GM12874 (cell line): ENCODE data around the gene ATP8B3.

ENCODE experiments used
- TF ChIP-seq, protein P1 (sequence below): IDR thresholded peaks from 2 replicates; pipeline ENCODE4 v1.5.1; 2011; ENCODE audit warnings: low read depth, mild to moderate bottlenecking, control low read depth, low read length, moderate library complexity; ENCODE audit not compliant: insufficient read depth

The ATP8B3 gene

DNA sequence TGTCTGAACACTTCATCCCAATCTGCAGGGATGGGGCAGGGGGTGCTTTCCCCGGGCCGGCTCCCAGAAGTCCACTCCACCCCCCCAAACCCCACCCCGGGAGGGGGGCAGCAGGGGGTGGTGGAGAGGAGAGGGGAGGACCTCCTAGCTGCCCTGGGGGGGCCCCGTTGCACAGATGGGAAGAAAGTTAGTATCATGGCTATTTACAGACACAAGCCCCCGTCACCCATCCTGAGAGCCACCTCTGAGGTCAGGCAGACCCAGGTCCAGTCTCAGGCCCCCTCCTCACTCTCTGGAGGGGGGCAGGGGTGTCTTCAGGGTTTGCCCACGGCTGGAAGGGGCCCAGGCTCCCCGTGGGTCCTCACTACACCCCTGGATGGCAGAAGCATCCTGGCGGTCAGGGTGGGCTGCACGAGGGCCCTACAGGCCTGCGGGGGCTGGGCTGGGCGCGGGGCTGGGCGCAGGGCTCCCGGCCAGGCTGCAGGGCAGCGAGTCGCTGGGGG is 42.0 kb upstream of the ATP8B3 start:
- TF ChIP-seq, protein P1, sequence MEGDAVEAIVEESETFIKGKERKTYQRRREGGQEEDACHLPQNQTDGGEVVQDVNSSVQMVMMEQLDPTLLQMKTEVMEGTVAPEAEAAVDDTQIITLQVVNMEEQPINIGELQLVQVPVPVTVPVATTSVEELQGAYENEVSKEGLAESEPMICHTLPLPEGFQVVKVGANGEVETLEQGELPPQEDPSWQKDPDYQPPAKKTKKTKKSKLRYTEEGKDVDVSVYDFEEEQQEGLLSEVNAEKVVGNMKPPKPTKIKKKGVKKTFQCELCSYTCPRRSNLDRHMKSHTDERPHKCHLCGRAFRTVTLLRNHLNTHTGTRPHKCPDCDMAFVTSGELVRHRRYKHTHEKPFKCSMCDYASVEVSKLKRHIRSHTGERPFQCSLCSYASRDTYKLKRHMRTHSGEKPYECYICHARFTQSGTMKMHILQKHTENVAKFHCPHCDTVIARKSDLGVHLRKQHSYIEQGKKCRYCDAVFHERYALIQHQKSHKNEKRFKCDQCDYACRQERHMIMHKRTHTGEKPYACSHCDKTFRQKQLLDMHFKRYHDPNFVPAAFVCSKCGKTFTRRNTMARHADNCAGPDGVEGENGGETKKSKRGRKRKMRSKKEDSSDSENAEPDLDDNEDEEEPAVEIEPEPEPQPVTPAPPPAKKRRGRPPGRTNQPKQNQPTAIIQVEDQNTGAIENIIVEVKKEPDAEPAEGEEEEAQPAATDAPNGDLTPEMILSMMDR, result no peak

DNA sequence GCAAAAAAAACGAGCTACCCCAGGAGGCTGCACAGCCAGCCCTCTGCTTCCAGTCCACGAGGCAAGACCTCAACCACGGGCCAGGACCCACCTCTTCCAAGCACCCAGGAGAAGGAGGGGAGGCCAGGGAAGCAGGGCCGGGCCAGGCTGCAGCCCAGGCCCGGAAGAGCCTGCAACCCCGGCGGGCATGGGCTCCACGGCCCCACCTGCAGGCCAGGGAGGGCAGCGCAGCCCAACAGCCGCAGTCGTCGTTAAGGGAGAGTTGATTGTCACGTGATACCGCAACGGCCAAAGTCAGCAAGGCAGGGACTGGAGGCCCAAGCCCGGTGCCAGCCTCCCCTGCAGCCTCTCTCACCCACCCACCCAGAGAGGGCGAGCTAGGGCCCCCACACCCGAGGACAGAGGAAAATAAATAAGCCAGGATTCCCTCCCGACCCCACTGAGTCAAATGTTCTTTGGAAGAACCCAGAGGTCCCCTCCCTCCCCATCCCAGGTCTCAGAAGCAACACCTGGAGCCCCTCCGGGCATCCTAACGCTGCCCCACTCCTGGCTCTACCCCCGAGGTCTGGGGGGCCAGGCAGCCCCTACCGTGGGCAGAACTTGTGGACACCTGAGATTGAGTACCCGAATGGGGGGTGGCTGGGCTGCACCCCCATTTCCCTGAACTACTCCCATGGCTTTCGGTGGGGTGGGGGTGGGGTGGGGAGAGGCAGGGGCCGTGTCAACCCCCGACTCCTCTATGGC is 41.4 kb upstream of the ATP8B3 start:
- TF ChIP-seq, protein P1, result peak; percentile 98

DNA sequence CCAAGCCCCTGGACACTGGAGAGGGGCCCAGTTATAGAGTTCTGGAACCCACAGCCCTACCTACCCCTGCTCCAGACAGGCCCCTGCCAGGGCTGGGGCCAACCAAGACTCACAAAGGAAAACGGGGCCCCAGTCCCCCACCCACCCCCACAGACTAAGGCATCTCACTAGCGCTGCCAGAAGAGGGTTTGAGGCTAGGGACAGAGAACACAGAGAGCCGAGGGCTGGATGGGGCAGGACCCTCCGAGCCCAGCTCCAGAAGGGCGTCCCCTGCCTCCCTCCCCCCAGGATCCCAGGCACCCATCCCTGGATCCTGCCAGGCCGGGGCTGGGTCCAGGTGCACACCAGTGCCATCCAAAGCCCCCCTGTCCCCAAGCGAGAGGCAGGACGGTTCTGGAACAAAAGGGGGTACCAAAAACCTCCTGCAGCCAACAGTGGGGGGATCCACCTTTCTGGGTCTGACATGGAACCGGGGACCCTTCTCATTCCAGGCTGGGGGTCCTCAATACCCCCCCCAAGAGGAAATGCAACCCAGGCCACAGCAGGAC is 40.6 kb upstream of the ATP8B3 start:
- TF ChIP-seq, protein P1, result no peak

DNA sequence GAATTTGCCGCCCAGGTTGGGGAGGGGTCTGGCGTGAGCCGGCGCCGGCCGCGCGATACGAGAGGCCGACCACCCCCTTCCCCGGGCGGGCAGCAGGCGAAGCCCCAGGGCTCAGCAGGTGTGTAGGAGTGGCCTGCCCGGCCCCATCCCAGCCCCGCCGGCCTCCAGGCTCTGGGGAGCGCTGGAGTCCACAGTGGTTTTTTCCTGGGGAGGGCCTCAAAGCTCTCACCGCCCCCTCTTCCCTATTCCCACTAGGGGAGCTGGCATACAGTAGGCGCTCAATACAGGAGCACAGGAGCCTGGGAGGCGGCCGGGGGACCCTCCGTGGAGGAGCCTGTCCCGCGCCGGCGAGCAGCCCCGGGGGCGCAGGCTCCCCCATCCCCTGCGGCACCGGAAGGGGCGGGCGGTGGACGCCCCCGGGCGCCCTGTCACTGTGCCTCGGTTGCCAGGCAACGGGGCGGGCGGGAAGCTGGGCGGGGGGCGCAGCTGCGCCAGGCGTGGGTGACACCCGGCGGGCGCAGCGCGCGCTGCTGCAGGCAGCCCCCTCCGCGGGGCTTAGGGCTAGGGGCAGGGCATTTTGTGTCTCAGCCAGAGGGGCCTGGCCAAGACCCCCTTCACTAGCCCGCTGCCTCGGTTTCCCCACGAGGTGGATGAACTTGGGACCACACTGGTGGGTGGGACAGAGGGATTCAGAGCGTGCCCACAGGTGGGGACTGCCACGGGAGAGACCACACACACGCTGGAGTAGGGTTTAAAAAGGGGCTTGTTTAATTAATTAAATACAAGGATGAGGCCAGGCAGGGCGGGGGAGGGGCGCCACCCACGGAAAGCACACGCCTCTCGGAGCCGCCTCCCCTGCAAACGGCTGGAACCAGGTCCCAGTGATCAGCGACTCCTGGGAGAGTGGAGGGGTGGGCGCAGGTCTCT is 39.8 kb upstream of the ATP8B3 start:
- TF ChIP-seq, protein P1, result no peak

DNA sequence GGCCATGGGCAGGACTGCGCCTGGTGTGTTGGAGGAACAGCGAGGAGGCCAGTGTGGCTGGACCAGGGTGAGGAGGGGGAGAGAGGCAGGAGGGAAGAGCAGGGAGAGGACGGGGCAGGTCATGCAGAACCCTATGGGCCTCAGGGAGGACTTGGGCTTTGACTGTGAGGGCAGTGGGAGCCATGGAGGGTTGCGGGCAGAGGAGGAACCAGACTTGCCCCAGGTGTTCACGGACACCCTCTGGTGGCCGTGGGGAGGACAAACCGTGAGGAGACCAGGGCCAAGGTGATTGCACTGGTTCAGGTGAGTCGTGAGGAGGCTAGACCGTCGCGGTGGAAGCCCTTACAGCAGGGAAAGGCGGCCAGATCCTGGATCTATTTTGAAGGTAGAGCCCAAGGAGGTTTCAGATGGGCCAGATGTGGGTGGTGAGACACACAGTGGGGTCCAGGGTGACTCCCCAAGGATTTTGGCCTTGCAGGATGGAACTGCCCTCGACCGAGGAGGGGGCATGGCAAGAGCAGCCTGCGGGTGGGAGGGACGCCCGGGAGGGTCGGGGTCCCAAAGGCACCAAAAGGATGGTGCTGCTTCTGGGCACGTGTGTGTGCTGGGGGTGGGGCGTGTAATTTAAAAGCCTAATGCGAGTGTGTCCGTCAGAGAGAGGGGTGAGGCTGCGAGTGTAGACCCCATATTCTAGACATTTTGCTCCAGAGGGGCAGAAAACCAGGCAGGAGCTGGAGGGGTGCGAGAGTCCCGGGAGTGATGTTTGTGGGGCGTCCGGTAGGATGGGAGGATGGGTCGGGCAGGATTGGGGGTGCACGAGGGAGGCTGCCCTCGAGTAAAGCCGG is 39.0 kb upstream of the ATP8B3 start:
- TF ChIP-seq, protein P1, result peak; percentile 23; the same call in 1 of the 2 replicates

DNA sequence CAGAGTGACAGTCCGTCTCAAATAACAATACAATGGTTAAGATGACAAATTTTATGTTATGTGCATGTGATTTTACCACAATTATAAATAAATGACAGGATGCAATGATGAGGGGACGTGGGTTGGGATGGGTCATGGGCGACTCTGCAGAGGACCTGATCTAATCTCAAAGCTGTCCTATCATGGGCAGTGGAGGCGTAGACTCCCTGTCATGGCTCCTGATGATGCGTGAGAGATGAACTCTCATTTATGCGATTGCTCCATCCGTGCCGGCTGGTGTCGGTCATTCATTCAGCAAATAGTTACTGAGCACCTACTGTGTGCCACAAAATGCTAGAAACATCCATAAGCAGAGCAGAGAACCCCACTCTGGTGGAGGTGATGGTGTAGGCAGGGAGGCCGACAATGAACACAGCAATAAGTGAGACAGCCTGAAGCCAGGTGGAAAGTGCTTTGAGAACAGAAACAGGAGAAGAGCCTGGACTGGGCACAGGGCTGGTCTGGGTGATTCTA is 37.9 kb upstream of the ATP8B3 start:
- TF ChIP-seq, protein P1, result no peak
